K562 (cell line): ENCODE data around the gene SVBP. TPM values are rescaled to one million over a fixed set of nuclear protein-coding genes. Genes with fewer than 3 reads are reported as not detected.
A peak's percentile ranks its signal among the peaks of the same experiment; 100 is the strongest.

ENCODE experiments used
- ETV5 ChIP-seq: sonication (generic); formaldehyde crosslinking; IDR thresholded peaks from 2 replicates; pipeline ENCODE4 v1.4.0; 2020; ENCODE audit warnings: low read depth, mild to moderate bottlenecking, missing genetic modification reagents
- HMGN3 ChIP-seq: IDR thresholded peaks from 2 replicates; pipeline ENCODE4 v1.6.1; 2011; ENCODE audit warnings: borderline replicate concordance, low read depth, mild to moderate bottlenecking, mixed read lengths, low read length; ENCODE audit not compliant: insufficient read length; ENCODE audit errors: extremely low read depth
- KDM4B ChIP-seq, 2 experiments: fragments of 450-650 bp in 1 of 2; sonication (generic) in 1 of 2; IDR thresholded peaks; 2 replicates each; pipeline ENCODE4 v1.6.1; 2016 to 2017; ENCODE audit warnings: borderline replicate concordance in 2 of 2, antibody characterized with exemption in 1 of 2, low read depth in 1 of 2, mild to moderate bottlenecking in 1 of 2
- LCOR ChIP-seq: sonication (generic); formaldehyde crosslinking; IDR thresholded peaks from 2 replicates; pipeline ENCODE4 v1.8.0; 2022; ENCODE audit warnings: mild to moderate bottlenecking, missing genetic modification reagents
- NKRF ChIP-seq: fragments of 450-650 bp; IDR thresholded peaks from 2 replicates; pipeline ENCODE4 v1.6.1; 2016; ENCODE audit warnings: borderline replicate concordance
- NR2C2 ChIP-seq, 2 experiments: fragments of 200-800 bp in 1 of 2; sonication (Bioruptor generic) in 1 of 2; sonication (generic) in 1 of 2; formaldehyde crosslinking in 1 of 2; IDR thresholded peaks; 2 replicates each; pipeline versions ENCODE4 v1.6.1 to v1.8.0; 2016 to 2022; ENCODE audit warnings: mild to moderate bottlenecking in 1 of 2, missing compliant biosample characterization in 1 of 2, missing genetic modification characterization in 1 of 2, missing genetic modification reagents in 1 of 2
- RBM17 ChIP-seq: fragments of 200-400 bp; formaldehyde crosslinking; IDR thresholded peaks from 2 replicates; pipeline ENCODE4 v1.6.1; 2017; ENCODE audit warnings: low read depth, mild to moderate bottlenecking, low read length, borderline replicate concordance
- RNF2 ChIP-seq: sonication (generic); IDR thresholded peaks from 2 replicates; pipeline ENCODE4 v1.6.1; 2016
- SAFB ChIP-seq: fragments of 200-400 bp; formaldehyde crosslinking; IDR thresholded peaks from 2 replicates; pipeline ENCODE4 v1.6.1; 2017; ENCODE audit warnings: low read depth, low read length, borderline replicate concordance
- TARDBP ChIP-seq: fragments of 450-650 bp; IDR thresholded peaks from 2 replicates; pipeline ENCODE4 v1.6.1; 2016
- TFAM ChIP-seq: fragments of 250-450 bp; sonication (Bioruptor Pico); conservative IDR thresholded peaks from 2 replicates; pipeline ENCODE4 v1.5.0; 2021; ENCODE audit warnings: mild to moderate bottlenecking, moderate library complexity
- ZFP30 ChIP-seq: fragments of 250-450 bp; sonication (Bioruptor Pico); IDR thresholded peaks from 2 replicates; pipeline ENCODE4 v1.8.0; 2022; ENCODE audit warnings: moderate library complexity, mild to moderate bottlenecking, inconsistent platforms, borderline replicate concordance
- ZNF133 ChIP-seq: fragments of 250-450 bp; sonication (Bioruptor Pico); IDR thresholded peaks from 2 replicates; pipeline ENCODE4 v1.4.0; 2020; ENCODE audit warnings: mild to moderate bottlenecking
- ZNF395 ChIP-seq: fragments of 200-800 bp; sonication (Bioruptor generic); IDR thresholded peaks from 2 replicates; pipeline ENCODE4 v1.6.1; 2017; ENCODE audit warnings: missing genetic modification characterization, missing compliant biosample characterization
- polyA plus RNA-seq, 8 experiments: library from polyadenylated mRNA; depleted of rRNA in 4 of 8; stranded (reverse) in 5 of 8; unstranded in 3 of 8; fragments of >200 nt; fragmentation: Nextera tagmentation in 2 of 8; fragmentation: Illumina TruSeq in 1 of 8; extraction: Ambion mirVana in 2 of 8; extraction: Trizol in 1 of 8; gene quantifications; 2 replicates each; pipeline versions ENCODE4 v1.2.1 to v1.2.3, GENCODE V29; 2011 to 2014; ENCODE audit warnings: inconsistent platforms in 1 of 8, missing spikeins in 1 of 8
- total RNA-seq, 7 experiments: library from RNA; depleted of rRNA in 6 of 7; stranded (reverse); fragments of >200 nt in 6 of 7; fragmentation: Illumina TruSeq in 2 of 7; extraction: Trizol in 2 of 7; gene quantifications; 2 replicates each; pipeline versions ENCODE4 v1.2.1 to v1.2.3, GENCODE V29; 2011 to 2021; ENCODE audit warnings: low replicate concordance in 1 of 7
- TF ChIP-seq, protein P1 (sequence below): fragments of 200-400 bp; formaldehyde crosslinking; IDR thresholded peaks from 2 replicates; pipeline ENCODE4 v1.6.1; 2017; ENCODE audit warnings: mild to moderate bottlenecking, low read depth, low read length, moderate library complexity
- TF ChIP-seq, protein P2 (sequence below), 2 experiments: fragments of 250-450 bp in 1 of 2; fragments of 450-650 bp in 1 of 2; sonication (Bioruptor Pico) in 1 of 2; IDR thresholded peaks; 2 replicates each; pipeline versions ENCODE4 v1.6.1 to v1.8.0; 2016 to 2021; ENCODE audit warnings: mild to moderate bottlenecking in 2 of 2, moderate library complexity in 2 of 2, missing compliant biosample characterization in 1 of 2, missing genetic modification characterization in 1 of 2

Gene SVBP
- total and polyA plus RNA-seq, 9 of the 15 experiments (the other 6 are each of a cell fraction or from before 2014, with no cell fraction given), result 31.7 to 49.7 (median 40.0) TPM

DNA sequence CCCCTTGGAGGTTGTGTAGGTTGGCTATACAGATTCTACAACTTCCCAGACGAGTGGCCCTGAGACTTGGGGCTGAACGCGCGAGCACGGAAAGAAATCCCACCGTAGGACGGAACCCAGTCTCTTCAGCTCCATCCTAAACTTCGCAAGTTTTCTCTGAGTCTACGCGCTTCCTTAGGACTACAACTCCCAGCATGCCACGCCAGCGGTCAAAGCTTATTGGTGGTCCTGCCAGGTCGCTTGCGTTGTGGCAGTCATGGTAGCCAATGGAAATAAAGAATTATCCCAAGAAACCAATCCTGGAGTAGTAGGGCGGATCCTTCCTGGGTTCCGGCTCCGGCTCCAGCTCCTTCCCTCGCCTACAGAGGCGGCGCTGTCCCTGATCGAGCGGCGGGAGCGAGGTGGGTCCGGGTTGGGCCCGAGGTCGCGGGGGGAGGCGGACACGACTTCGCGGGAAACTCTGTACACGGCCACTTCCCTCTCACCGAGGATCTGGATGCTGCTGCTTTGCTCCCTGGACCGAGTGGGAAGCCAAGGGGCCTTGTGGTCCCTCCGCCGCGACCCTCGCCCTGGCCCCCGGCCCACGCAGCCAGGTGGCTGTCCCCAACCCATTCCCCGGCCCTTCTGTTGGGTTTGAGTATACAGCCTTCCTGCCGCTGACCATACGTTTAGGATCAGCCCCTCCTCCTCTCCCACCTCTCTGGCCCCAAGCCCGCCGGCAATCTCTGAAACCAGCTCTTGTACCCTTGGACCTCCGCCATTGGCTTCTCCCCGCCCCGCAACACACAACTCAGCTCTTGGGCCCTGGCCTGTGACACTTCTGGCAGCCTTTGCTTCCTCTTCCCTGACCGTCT is 29.3 kb upstream of the SVBP start, which contains the start of gene ZNF691 (continued):
- TF ChIP-seq, protein P1, sequence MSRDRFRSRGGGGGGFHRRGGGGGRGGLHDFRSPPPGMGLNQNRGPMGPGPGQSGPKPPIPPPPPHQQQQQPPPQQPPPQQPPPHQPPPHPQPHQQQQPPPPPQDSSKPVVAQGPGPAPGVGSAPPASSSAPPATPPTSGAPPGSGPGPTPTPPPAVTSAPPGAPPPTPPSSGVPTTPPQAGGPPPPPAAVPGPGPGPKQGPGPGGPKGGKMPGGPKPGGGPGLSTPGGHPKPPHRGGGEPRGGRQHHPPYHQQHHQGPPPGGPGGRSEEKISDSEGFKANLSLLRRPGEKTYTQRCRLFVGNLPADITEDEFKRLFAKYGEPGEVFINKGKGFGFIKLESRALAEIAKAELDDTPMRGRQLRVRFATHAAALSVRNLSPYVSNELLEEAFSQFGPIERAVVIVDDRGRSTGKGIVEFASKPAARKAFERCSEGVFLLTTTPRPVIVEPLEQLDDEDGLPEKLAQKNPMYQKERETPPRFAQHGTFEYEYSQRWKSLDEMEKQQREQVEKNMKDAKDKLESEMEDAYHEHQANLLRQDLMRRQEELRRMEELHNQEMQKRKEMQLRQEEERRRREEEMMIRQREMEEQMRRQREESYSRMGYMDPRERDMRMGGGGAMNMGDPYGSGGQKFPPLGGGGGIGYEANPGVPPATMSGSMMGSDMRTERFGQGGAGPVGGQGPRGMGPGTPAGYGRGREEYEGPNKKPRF, result no peak
- TF ChIP-seq SAFB (peak; percentile 42; the same call in 1 of the 2 replicates), TFAM (CRISPR knock-in tag) (no peak), TARDBP (0 out of 2 replicates have a peak, but pooled peaks have one; percentile 48), ZFP30 (CRISPR knock-in tag) (no peak), HMGN3 (peak; percentile 69), ZNF395 (CRISPR knock-in tag) (no peak), NKRF (peak; percentile 72), LCOR (CRISPR knock-in tag) (peak; percentile 83), RBM17 (no peak), ZNF133 (CRISPR knock-in tag) (no peak), RNF2 (peak; percentile 82; the same call in 1 of the 2 replicates), KDM4B (IDR thresholded peaks at IDR 0.05; ENCODE audit: borderline replicate concordance in 2 of 2, low read depth in 1 of 2) (no peak), NR2C2 (CRISPR knock-in tag; IDR thresholded peaks at IDR 0.05) (peak; percentile 84), NR2C2 (tag; IDR thresholded peaks at IDR 0.05) (peak; percentile 93), ETV5 (CRISPR knock-in tag) (peak; percentile 38)
- TF ChIP-seq, protein P2, sequence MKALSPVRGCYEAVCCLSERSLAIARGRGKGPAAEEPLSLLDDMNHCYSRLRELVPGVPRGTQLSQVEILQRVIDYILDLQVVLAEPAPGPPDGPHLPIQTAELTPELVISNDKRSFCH (CRISPR knock-in tag; IDR thresholded peaks at IDR 0.05), result no peak
- TF ChIP-seq, protein P2 (tag; IDR thresholded peaks at IDR 0.05), result 0 out of 2 replicates have a peak, but pooled peaks have one; percentile 55
